HAP-1 (cell line): ENCODE results near the gene IGFBP3.

ENCODE experiments used
- DNase-seq, 2 experiments: peaks; one replicate each; pipeline ENCODE4 v3.0.0-alpha.2; 2016 to 2020; ENCODE audit warnings: low spot score in 2 of 2
- H3K27me3 ChIP-seq: fragments of 250-450 bp; sonication (Bioruptor Pico); 2 replicates; pipeline ENCODE4 v1.5.1; 2020; ENCODE audit warnings: low read depth, mild to moderate bottlenecking, moderate library complexity
- H3K36me3 ChIP-seq: fragments of 250-450 bp; sonication (Bioruptor Pico); replicated peaks from 2 replicates; pipeline ENCODE4 v1.5.1; 2020; ENCODE audit warnings: mild to moderate bottlenecking
- H3K4me1 ChIP-seq: fragments of 250-450 bp; sonication (Bioruptor Pico); 2 replicates; pipeline ENCODE4 v1.5.1; 2020; ENCODE audit warnings: mild to moderate bottlenecking
- H3K4me3 ChIP-seq: fragments of 250-450 bp; sonication (Bioruptor Pico); 2 replicates; pipeline ENCODE4 v1.5.1; 2020; ENCODE audit warnings: mild to moderate bottlenecking, moderate library complexity
- H3K9me3 ChIP-seq: fragments of 250-450 bp; sonication (Bioruptor Pico); 2 replicates; pipeline ENCODE4 v1.5.1; 2020; ENCODE audit warnings: mild to moderate bottlenecking, moderate library complexity
- in situ Hi-C: fragments of 300-500 bp; cut with MboI; formaldehyde crosslinking; loops from 3 replicates; pipeline ENCODE4 v1.14.3; 2020; ENCODE audit warnings: low sequenced_read_pairs, inconsistent platforms, mixed read lengths

The IGFBP3 gene

GRCh38 chr7:45865594-45866410 lies 55.3 kb downstream of the IGFBP3 start:
- H3K9me3 ChIP-seq, result no peaks in the 10 kb centered on the region
- in situ Hi-C loops, result no loop called here
- no peak overlapping the region for H3K4me3 ChIP-seq
- no peaks in the 10 kb centered on the region for H3K27me3 ChIP-seq
- DNase-seq, result no peak
- no peaks in the 10 kb centered on the region for H3K4me1 ChIP-seq
- H3K36me3 ChIP-seq, result no peaks in the 10 kb centered on the region

DNA sequence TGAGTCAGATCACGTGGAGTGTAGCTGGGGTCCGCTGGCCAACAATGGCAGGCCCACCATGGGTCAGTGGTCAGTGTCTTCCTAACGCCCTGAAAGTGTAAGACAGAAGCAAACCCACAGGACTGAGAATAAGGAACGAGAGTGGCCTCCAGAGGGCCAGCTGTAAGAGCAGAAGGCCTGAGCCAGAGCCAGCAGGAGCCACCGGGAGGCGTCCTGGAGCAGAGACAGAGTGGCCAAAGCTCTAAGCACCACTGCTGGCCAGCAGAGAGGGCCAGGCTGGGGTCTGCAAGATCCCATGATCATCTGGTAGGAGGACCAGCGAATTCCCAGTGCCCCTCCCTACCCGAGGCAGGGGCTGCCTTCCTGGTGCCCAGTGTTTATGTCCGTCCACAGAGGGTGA lies 57.4 kb downstream of the IGFBP3 start:
- Histone ChIP-seq H3K4me1 (no peaks in the 10 kb centered on the region), H3K27me3 (no peaks in the 10 kb centered on the region), H3K4me3 (no peak overlapping the region), H3K36me3 (no peaks in the 10 kb centered on the region), H3K9me3 (no peaks in the 10 kb centered on the region)
- in situ Hi-C loops, result no loop called here
- no peak for DNase-seq
